Glutamatergic neuron (in vitro differentiated cells): ENCODE data around the gene YRDC. TPM values are rescaled to one million over a fixed set of nuclear protein-coding genes. Genes with fewer than 3 reads are reported as not detected.
A peak's percentile ranks its signal among the peaks of the same experiment; 100 is the strongest.

Source experiments
- DNase-seq: peaks from one replicate; pipeline ENCODE4 v3.0.0; 2022
- H3K27ac Mint-ChIP-seq: one replicate; pipeline ENCODE4 v1.8.0; 2020; ENCODE audit warnings: mild to moderate bottlenecking, mixed read lengths, inconsistent platforms; ENCODE audit not compliant: unreplicated experiment
- H3K27me3 Mint-ChIP-seq: one replicate; pipeline ENCODE4 v1.8.0; 2020; ENCODE audit warnings: mild to moderate bottlenecking, moderate library complexity, mixed read lengths, inconsistent platforms; ENCODE audit not compliant: unreplicated experiment
- H3K36me3 Mint-ChIP-seq: one replicate; pipeline ENCODE4 v1.8.0; 2020; ENCODE audit warnings: mild to moderate bottlenecking, mixed read lengths, inconsistent platforms; ENCODE audit not compliant: unreplicated experiment
- H3K4me1 Mint-ChIP-seq: one replicate; pipeline ENCODE4 v1.8.0; 2020; ENCODE audit warnings: mild to moderate bottlenecking, low read depth, mixed read lengths, inconsistent platforms; ENCODE audit not compliant: unreplicated experiment
- H3K4me3 Mint-ChIP-seq: one replicate; pipeline ENCODE4 v1.8.0; 2020; ENCODE audit warnings: mild to moderate bottlenecking, mixed read lengths, inconsistent platforms; ENCODE audit not compliant: unreplicated experiment
- H3K9me3 Mint-ChIP-seq: one replicate; pipeline ENCODE4 v1.8.0; 2020; ENCODE audit warnings: mild to moderate bottlenecking, moderate library complexity, mixed read lengths, inconsistent platforms; ENCODE audit not compliant: unreplicated experiment
- total RNA-seq: library from RNA; stranded (reverse); fragmentation: NEBNext Ultra II Directional; extraction: Animal tissue kit (Norgen Biotek cat#: 25700); gene quantifications from one replicate; pipeline ENCODE4 v1.2.1, GENCODE V29; 2021; ENCODE audit not compliant: unreplicated experiment
- TF ChIP-seq, protein P1 (sequence below): fragments of 200-600 bp; sonication (generic); IDR thresholded peaks from one replicate; pipeline ENCODE4 v1.5.0; 2021; ENCODE audit not compliant: partially characterized antibody, unreplicated experiment

Gene YRDC
- total RNA-seq, 1 donor from 2014 or later = 14.9 TPM

DNA sequence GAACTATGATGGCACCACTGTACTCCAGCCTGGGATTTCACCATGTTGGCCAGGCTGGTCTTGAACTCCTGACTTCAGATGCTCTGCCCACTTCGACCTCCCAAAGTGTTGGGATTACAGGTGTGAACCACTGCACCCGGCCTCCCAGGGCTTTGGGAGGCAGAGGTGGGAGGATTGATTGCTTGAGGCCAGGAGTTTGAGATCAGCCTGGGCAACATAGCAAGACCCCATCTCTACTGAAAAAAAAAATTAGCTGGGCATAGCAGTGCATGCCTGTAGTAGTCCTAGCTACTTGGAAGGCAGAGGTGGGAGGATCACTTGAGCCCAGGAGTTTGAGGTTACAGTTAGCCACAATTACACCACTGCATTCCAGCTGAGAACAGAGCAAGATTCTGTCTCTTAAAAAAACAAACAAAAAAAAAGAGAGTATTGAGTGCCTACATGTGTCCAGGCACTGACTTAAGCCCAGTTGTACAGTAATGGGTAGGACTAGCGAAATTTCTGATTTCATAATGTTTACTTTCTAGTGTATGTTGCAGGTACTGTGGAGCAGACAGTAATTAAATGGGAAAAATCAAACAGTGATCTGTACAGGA is 10.2 kb downstream of the YRDC start:
- TF ChIP-seq, protein P1, sequence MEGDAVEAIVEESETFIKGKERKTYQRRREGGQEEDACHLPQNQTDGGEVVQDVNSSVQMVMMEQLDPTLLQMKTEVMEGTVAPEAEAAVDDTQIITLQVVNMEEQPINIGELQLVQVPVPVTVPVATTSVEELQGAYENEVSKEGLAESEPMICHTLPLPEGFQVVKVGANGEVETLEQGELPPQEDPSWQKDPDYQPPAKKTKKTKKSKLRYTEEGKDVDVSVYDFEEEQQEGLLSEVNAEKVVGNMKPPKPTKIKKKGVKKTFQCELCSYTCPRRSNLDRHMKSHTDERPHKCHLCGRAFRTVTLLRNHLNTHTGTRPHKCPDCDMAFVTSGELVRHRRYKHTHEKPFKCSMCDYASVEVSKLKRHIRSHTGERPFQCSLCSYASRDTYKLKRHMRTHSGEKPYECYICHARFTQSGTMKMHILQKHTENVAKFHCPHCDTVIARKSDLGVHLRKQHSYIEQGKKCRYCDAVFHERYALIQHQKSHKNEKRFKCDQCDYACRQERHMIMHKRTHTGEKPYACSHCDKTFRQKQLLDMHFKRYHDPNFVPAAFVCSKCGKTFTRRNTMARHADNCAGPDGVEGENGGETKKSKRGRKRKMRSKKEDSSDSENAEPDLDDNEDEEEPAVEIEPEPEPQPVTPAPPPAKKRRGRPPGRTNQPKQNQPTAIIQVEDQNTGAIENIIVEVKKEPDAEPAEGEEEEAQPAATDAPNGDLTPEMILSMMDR = no peak
- no peak overlapping the region for H3K4me3 Mint-ChIP-seq

DNA sequence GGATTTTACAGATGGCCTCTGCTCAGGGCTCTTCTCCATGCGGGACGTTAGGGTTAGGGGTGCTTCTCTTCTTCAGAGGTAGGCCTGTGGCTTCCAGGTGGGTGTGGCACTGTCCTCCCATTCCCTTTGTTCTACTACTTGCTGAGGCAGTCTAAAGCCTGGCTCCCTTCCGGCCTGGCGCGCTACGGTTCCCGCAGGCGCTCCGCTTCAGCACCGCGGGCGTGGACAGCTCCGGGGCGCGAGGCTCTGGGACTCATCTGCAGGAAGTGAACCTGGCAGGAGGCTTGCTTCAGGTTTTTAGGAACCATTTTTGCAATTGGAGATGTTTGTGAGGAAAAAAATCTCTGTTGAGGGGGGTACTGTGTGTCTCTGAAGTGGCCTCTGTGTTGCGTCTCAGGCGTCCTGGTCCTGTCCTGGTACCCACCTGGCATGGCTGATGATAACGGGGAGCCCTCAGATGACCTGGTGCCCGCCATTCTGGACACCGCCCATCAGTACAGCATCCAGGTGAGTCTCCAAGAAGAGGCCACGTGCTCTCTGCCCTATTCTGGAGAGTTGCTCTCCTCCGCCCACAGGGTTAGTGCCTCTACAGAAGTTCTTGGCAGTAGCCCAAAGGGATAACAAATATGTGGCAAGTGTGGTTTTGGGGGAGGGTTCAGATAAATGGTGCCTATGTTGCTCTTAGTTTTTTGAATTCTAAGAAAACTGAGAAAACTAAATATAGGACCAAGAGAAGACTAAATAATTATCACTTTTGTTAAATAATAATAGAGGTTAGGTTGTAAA is 12.5 kb downstream of the YRDC start:
- Mint-ChIP-seq H3K27ac (peak overlapping the region; percentile 94), H3K36me3 (peaks cover 4% of the 10 kb centered on the region), H3K9me3 (peaks cover 3% of the 10 kb centered on the region), H3K27me3 (peaks cover 9% of the 10 kb centered on the region), H3K4me3 (peak overlapping the region; percentile 97), H3K4me1 (no peaks in the 10 kb centered on the region)
- DNase-seq = peak; percentile 52
- TF ChIP-seq, protein P1 = no peak

More for the DNA sequence above, 10.2 kb downstream of the YRDC start:
- no peak for DNase-seq
- Mint-ChIP-seq H3K4me1 (no peaks in the 10 kb centered on the region), H3K9me3 (peaks cover 3% of the 10 kb centered on the region), H3K27me3 (no peaks in the 10 kb centered on the region), H3K27ac (no peak overlapping the region), H3K36me3 (peaks cover 4% of the 10 kb centered on the region)

DNA sequence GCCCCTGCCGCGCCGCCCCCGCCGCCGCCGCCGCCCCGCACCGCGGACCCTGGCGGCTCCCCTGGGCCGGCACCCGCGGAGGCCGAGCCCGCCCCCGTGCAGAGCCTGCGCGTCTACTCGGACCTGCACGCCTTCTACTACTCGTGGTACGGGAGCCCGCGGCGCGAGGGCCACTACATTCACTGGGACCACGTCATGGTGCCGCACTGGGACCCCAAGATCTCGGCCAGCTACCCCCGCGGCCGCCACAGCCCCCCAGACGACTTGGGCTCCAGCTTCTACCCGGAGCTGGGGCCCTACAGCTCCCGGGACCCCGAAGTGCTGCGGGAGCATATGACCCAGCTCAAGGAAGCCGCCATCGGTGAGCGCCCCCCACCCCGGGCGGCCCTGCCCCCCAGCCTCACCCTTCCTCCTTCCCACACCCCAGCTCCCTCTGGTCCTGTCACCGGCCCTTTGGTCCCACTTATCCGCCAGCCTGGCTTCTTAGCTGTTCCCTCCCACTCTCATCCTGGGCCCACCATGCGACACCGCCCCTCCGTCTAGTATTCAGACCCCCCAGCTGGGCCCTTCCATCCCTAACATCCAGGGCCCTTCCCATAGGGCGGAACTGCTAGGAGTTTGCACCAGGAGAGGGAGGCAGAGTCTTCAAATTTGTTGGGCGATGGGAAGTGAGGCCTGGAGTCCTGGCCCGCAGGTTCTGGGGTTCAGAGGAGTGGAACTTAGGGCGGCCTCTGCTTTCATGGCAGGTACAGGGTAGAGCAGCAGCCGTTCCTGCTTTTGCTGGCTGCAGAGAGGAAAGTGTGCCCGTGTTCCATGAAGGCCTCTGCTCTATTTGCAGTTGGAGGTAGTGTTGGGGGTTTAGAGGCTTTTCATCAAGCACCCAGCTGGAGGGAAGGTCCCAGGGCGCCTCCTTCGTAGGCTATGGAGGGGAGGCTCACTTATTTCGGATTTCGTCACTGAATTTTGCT is 13.4 kb downstream of the YRDC start:
- H3K36me3 Mint-ChIP-seq = peaks cover 4% of the 10 kb centered on the region
- no peaks in the 10 kb centered on the region for H3K4me1 Mint-ChIP-seq
- TF ChIP-seq, protein P1 = no peak
- DNase-seq = peak; percentile 43
- peaks cover 9% of the 10 kb centered on the region for H3K27me3 Mint-ChIP-seq
- H3K4me3 Mint-ChIP-seq = peak overlapping the region; percentile 97
- peaks cover 3% of the 10 kb centered on the region for H3K9me3 Mint-ChIP-seq
- H3K27ac Mint-ChIP-seq = peak overlapping the region; percentile 94

DNA sequence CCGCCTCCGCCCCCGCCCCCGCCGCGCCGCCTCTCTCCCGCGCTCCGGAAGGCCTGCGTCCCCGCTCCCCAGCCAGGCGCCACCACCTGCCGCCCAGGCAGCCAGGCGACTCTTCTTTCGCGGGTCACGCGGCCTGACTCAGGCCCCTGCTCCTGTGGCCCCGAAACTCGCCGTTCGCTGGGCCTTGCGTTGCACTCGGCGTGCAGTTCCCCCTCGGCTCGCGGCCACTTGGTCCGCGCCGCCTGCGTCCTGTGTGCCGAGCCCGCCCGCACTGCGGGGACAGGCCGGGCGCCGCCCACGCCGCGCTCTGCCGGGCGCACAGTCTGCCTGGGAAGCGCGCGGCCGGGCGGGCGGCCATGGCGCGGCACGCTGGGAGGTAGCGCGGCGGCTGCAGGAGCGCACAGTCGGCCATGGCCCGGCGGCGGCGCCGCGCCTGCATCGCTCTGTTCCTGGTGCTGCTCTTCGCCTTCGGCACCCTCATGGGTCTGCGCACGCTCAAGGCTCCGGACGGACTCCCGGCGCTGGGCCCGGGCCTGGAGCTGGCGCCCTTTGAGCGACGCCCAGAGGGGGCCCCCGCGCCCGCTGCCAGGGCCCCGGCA is 14.1 kb downstream of the YRDC start, which contains the start of gene MANEAL:
TSS of gene MANEAL (plus strand) at position 75 of the 599 bp plus-strand sequence. CDS start at position 411, 336 bp downstream.
- Mint-ChIP-seq H3K36me3 (peaks cover 4% of the 10 kb centered on the region), H3K4me3 (peak within 1 kb of the TSS; percentile 97), H3K27ac (peak within 1 kb of the TSS; percentile 94), H3K27me3 (peaks cover 9% of the 10 kb centered on the region), H3K9me3 (peaks cover 2% of the 10 kb centered on the region), H3K4me1 (no peaks in the 10 kb centered on the region)
- peak; percentile 81 for DNase-seq
- TF ChIP-seq, protein P1 = no peak
